ENCODE measurements around the gene CORIN.

Gene CORIN

DNA sequence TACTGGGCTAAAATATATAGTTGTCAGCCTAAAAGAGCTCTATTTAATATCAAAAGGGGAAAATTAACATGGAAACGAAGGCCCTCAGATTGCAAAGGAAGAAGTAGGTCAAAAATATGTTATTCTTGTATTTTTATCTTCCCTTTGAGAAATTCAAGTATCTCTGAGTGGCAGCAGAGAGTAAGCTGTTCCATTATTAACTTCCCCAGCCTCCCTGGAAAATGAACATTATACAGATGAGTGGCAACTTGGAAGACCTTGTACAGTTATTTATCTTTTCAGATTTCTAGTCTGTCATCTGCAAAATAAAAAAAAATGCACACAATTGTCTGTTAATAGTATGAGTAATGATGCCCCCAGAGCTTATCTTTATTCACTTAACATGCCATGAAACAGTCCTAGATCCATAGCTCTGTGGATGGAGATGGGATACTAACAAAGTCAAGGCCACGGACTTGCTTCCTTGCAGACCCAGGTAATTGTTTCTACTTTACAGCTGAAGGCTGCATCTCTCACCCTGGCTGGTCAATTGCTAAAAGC is 93.0 kb downstream of the CORIN start:
- TF ChIP-seq HDGF (IDR thresholded peaks at IDR 0.05; ENCODE audit: borderline replicate concordance) (no peak), SUZ12 (IDR thresholded peaks at IDR 0.05) (no peak), NFRKB (IDR thresholded peaks at IDR 0.05) (no peak)
- CTCF ChIA-PET: no interaction called here
- POLR2A ChIA-PET: no interaction called here
- no peak for DNase-seq (ENCODE audit: extremely low spot score)

DNA sequence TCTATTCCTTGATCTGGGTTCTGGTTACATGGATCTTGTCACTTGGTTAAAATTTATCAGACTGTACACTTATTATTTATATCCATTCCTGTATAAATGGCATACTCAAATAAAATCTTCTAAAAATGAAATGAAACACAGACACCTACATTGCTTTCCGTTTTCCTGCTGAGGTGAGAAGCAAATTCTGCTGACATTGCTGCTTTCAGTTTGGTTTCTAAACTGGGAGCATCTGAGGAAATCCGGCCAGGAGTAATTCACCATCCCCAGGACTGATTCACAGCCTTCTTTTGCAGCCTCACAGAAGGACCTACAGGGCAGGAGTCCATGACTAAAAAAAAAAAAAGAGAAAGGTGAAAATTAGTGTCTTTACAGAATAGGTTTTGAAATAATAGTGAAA is 93.6 kb downstream of the CORIN start:
- ChIA-PET CTCF (no interaction called here), POLR2A (no interaction called here)

DNA sequence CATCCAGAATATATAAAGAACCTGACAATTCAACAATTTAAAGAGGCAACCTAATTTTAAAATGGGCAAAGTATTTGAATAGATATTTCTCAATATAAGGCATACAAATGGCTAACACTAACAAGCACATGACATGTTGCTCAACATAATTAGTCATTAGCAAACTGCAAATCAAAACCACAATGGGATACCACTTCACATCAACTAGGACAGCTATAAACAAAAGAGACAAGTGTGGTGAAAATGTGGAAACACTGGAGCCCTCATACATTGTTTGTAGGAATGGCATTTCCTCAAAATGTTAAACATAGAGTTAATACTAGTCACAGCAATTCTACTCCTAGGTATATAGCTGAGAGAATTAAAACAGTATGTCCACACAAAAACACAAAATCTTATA is 96.7 kb downstream of the CORIN start:
- no peak for DNase-seq (ENCODE audit: extremely low spot score)
- no peak for TF ChIP-seq FOXM1 (IDR thresholded peaks at IDR 0.05; ENCODE audit: borderline replicate concordance)
- TF ChIP-seq L3MBTL2 (conservative IDR thresholded peaks at IDR 0.05): no peak
- no peak for TF ChIP-seq TARDBP (IDR thresholded peaks at IDR 0.05)
- TF ChIP-seq, protein P1, sequence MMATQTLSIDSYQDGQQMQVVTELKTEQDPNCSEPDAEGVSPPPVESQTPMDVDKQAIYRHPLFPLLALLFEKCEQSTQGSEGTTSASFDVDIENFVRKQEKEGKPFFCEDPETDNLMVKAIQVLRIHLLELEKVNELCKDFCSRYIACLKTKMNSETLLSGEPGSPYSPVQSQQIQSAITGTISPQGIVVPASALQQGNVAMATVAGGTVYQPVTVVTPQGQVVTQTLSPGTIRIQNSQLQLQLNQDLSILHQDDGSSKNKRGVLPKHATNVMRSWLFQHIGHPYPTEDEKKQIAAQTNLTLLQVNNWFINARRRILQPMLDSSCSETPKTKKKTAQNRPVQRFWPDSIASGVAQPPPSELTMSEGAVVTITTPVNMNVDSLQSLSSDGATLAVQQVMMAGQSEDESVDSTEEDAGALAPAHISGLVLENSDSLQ (IDR thresholded peaks at IDR 0.05): no peak
- no peak for TF ChIP-seq ARNT (IDR thresholded peaks at IDR 0.05)
- no peak for TF ChIP-seq LEF1 (IDR thresholded peaks at IDR 0.05; ENCODE audit: borderline replicate concordance)
- no peak for TF ChIP-seq SP1 (IDR thresholded peaks at IDR 0.05)
- TF ChIP-seq ZNF384 (IDR thresholded peaks at IDR 0.05): no peak
- TF ChIP-seq FOXA1 (IDR thresholded peaks at IDR 0.05): no peak
- ChIA-PET CTCF (no interaction called here), POLR2A (no interaction called here)

More for the DNA sequence above, 93.6 kb downstream of the CORIN start:
- no peak for DNase-seq (ENCODE audit: extremely low spot score)
- TF ChIP-seq BHLHE40 (IDR thresholded peaks at IDR 0.05; ENCODE audit: borderline replicate concordance): no peak
- no peak for TF ChIP-seq FOXM1 (IDR thresholded peaks at IDR 0.05; ENCODE audit: borderline replicate concordance)
- no peak for TF ChIP-seq ELF4 (IDR thresholded peaks at IDR 0.05)
- TF ChIP-seq LEF1 (IDR thresholded peaks at IDR 0.05; ENCODE audit: borderline replicate concordance): no peak
- no peak for TF ChIP-seq SUZ12 (IDR thresholded peaks at IDR 0.05)
- TF ChIP-seq ZNF384 (IDR thresholded peaks at IDR 0.05): no peak
- TF ChIP-seq ARNT (IDR thresholded peaks at IDR 0.05): no peak
- no peak for TF ChIP-seq L3MBTL2 (conservative IDR thresholded peaks at IDR 0.05)
- TF ChIP-seq TARDBP (IDR thresholded peaks at IDR 0.05): no peak
- no peak for TF ChIP-seq FOXA1 (IDR thresholded peaks at IDR 0.05)
- TF ChIP-seq CTBP1 (IDR thresholded peaks at IDR 0.05; ENCODE audit: borderline replicate concordance): no peak
- TF ChIP-seq, protein P1 (IDR thresholded peaks at IDR 0.05): no peak
- TF ChIP-seq FOXK2 (IDR thresholded peaks at IDR 0.05): no peak
- no peak for TF ChIP-seq HDGF (IDR thresholded peaks at IDR 0.05; ENCODE audit: borderline replicate concordance)
- TF ChIP-seq NFRKB (IDR thresholded peaks at IDR 0.05): no peak

DNA sequence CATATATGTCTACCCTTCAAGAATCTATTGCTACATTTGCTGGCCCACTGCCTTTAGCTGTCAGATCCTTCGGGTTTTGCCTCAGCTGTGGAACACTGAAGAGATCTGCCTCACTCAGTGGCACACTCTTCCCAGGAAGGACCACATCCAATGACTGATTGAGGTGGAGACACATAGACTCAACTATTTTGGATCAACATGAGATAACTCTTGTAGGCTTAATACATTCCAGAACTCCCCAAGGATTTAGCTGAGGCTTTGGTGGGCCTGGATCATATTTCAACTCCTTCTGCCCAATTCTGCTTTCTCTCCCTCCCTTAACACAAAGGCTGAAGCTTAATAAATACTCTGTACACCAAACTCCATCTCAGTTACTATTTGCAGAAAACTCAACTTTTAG is 100.5 kb downstream of the CORIN start:
- POLR2A ChIA-PET: no interaction called here
- no peak for DNase-seq (ENCODE audit: extremely low spot score)
- CTCF ChIA-PET: interaction anchor here (0.5 kb wide), 1 partner anchor 23 kb away, joined by 3 read pairs; no protein-coding TSS in a partner anchor
- TF ChIP-seq CTBP1 (IDR thresholded peaks at IDR 0.05; ENCODE audit: borderline replicate concordance) (no peak), FOXA1 (IDR thresholded peaks at IDR 0.05) (no peak), LEF1 (IDR thresholded peaks at IDR 0.05; ENCODE audit: borderline replicate concordance) (no peak), ZNF384 (IDR thresholded peaks at IDR 0.05) (no peak), TARDBP (IDR thresholded peaks at IDR 0.05) (no peak), SP1 (IDR thresholded peaks at IDR 0.05) (no peak), BHLHE40 (IDR thresholded peaks at IDR 0.05; ENCODE audit: borderline replicate concordance) (no peak), FOXM1 (IDR thresholded peaks at IDR 0.05; ENCODE audit: borderline replicate concordance) (no peak), FOXK2 (IDR thresholded peaks at IDR 0.05) (no peak), ELF4 (IDR thresholded peaks at IDR 0.05) (no peak), ARNT (IDR thresholded peaks at IDR 0.05) (no peak), SUZ12 (IDR thresholded peaks at IDR 0.05) (no peak), L3MBTL2 (conservative IDR thresholded peaks at IDR 0.05) (no peak), NFRKB (IDR thresholded peaks at IDR 0.05) (no peak), HDGF (IDR thresholded peaks at IDR 0.05; ENCODE audit: borderline replicate concordance) (no peak)
- TF ChIP-seq, protein P1 (IDR thresholded peaks at IDR 0.05): no peak

DNA sequence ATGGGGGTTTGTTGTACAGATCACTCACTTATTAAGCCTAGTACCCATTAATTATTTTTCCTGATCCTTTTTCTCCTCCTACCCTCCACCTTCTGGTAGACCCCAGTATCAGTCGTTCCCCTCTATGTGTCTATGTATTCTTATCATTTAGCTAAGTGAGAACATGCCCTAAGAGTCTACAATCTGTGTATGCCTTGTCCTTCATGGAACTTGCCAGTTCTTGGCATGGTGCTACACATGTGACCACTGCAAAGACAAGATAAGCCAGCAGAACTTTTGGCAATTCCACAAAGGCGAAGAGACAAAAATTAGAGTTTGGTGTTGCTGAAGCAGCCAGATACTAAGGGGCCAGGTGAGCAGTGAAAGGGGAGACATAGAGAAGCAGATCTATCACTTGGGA is 101.3 kb downstream of the CORIN start:
- DNase-seq (ENCODE audit: extremely low spot score): no peak
- ChIA-PET CTCF (no interaction called here), POLR2A (no interaction called here)
- TF ChIP-seq, protein P1 (IDR thresholded peaks at IDR 0.05): no peak

DNA sequence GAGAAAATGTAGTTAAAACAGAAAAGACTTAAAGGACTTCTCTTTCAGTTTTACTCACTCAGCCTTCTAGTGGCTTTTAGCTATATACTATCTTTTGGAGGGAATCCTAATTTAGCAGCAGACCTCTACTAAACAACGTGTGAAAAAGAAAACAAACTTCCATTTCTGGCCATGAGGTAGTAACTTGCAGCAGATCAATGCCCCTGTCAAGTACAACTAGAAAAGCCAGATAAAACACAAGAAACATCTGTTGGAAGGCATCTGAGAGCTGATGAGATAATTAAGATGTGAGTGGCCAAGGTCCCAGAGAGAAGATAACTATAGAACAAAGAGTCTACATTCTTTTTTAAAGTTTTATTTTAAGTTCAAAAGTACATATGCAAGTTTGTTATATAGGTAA is 101.7 kb downstream of the CORIN start:
- no peak for DNase-seq (ENCODE audit: extremely low spot score)
- POLR2A ChIA-PET: no interaction called here
- CTCF ChIA-PET: no interaction called here

More for the DNA sequence above, 101.7 kb downstream of the CORIN start:
- TF ChIP-seq FOXK2 (IDR thresholded peaks at IDR 0.05): no peak
- no peak for TF ChIP-seq HDGF (IDR thresholded peaks at IDR 0.05; ENCODE audit: borderline replicate concordance)
- TF ChIP-seq TARDBP (IDR thresholded peaks at IDR 0.05): no peak
- TF ChIP-seq FOXA1 (IDR thresholded peaks at IDR 0.05): no peak
- no peak for TF ChIP-seq ARNT (IDR thresholded peaks at IDR 0.05)
- TF ChIP-seq LEF1 (IDR thresholded peaks at IDR 0.05; ENCODE audit: borderline replicate concordance): no peak
- no peak for TF ChIP-seq FOXM1 (IDR thresholded peaks at IDR 0.05; ENCODE audit: borderline replicate concordance)
- no peak for TF ChIP-seq ZNF384 (IDR thresholded peaks at IDR 0.05)
- no peak for TF ChIP-seq CTBP1 (IDR thresholded peaks at IDR 0.05; ENCODE audit: borderline replicate concordance)
- TF ChIP-seq SUZ12 (IDR thresholded peaks at IDR 0.05): no peak
- no peak for TF ChIP-seq L3MBTL2 (conservative IDR thresholded peaks at IDR 0.05)
- no peak for TF ChIP-seq SP1 (IDR thresholded peaks at IDR 0.05)
- no peak for TF ChIP-seq NFRKB (IDR thresholded peaks at IDR 0.05)
- TF ChIP-seq, protein P1 (IDR thresholded peaks at IDR 0.05): no peak
- no peak for TF ChIP-seq ELF4 (IDR thresholded peaks at IDR 0.05)
- TF ChIP-seq BHLHE40 (IDR thresholded peaks at IDR 0.05; ENCODE audit: borderline replicate concordance): no peak

All from HEK293T (cell line).